HepG2 (cell line): Measurements from ENCODE around the gene U2AF2. TPM values are rescaled to one million over a fixed set of nuclear protein-coding genes. Genes with fewer than 3 reads are reported as not detected.
A peak's percentile ranks its signal among the peaks of the same experiment; 100 is the strongest.

Experiments used
- CBX1 ChIP-seq: IDR thresholded peaks from one replicate; pipeline ENCODE4 v1.6.1; 2016; ENCODE audit warnings: antibody characterized with exemption, low read depth
- CC2D1A ChIP-seq: sonication (generic); formaldehyde crosslinking; IDR thresholded peaks from 2 replicates; pipeline ENCODE4 v1.8.1; 2023; ENCODE audit warnings: mild to moderate bottlenecking, missing genetic modification reagents
- FOXC1 ChIP-seq: sonication (generic); formaldehyde crosslinking; IDR thresholded peaks from 2 replicates; pipeline ENCODE4 v1.8.0; 2022; ENCODE audit warnings: mild to moderate bottlenecking, missing genetic modification reagents, borderline replicate concordance
- IRF2 ChIP-seq: IDR thresholded peaks from 2 replicates; pipeline ENCODE4 v1.6.1; 2018; ENCODE audit warnings: missing genetic modification reagents, missing compliant biosample characterization
- NR1H2 ChIP-seq: sonication (generic); formaldehyde crosslinking; IDR thresholded peaks from 2 replicates; pipeline ENCODE4 v1.8.1; 2022; ENCODE audit warnings: low read depth, missing genetic modification reagents, borderline replicate concordance
- TEAD3 ChIP-seq: optimal IDR thresholded peaks from 2 replicates; pipeline ENCODE3; 2016; ENCODE audit warnings: borderline replicate concordance
- YY1 ChIP-seq: IDR thresholded peaks from 2 replicates; pipeline ENCODE4 v1.6.1; 2011; ENCODE audit warnings: low read length, low read depth, moderate library complexity, mild to moderate bottlenecking; ENCODE audit not compliant: insufficient read depth, insufficient replicate concordance
- ZFP41 ChIP-seq: sonication (generic); formaldehyde crosslinking; IDR thresholded peaks from 2 replicates; pipeline ENCODE4 v1.4.0; 2020; ENCODE audit warnings: mild to moderate bottlenecking, missing genetic modification reagents, borderline replicate concordance
- ZFY ChIP-seq: sonication (generic); formaldehyde crosslinking; IDR thresholded peaks from 2 replicates; pipeline ENCODE4 v1.4.0; 2020; ENCODE audit warnings: missing genetic modification reagents
- ZNF543 ChIP-seq: sonication (generic); formaldehyde crosslinking; IDR thresholded peaks from 2 replicates; pipeline ENCODE4 v1.4.0; 2020; ENCODE audit warnings: mild to moderate bottlenecking, missing genetic modification reagents
- ZNF572 ChIP-seq: sonication (generic); formaldehyde crosslinking; IDR thresholded peaks from 2 replicates; pipeline ENCODE4 v1.5.1; 2020; ENCODE audit warnings: mild to moderate bottlenecking, missing genetic modification reagents
- ZNF891 ChIP-seq: sonication (generic); formaldehyde crosslinking; IDR thresholded peaks from 2 replicates; pipeline ENCODE4 v1.5.0; 2020; ENCODE audit warnings: mild to moderate bottlenecking, missing genetic modification reagents
- polyA plus RNA-seq, 8 experiments: library from polyadenylated mRNA; depleted of rRNA in 3 of 8; stranded (reverse) in 7 of 8; unstranded in 1 of 8; fragments of >200 nt; fragmentation: Illumina TruSeq in 4 of 8; extraction: Trizol in 4 of 8; gene quantifications; 2 replicates each; pipeline versions ENCODE4 v1.2.1 to v1.2.3, GENCODE V29; 2011 to 2016; ENCODE audit warnings: low read depth in 4 of 8, missing spikeins in 1 of 8, mixed read lengths in 1 of 8; ENCODE audit not compliant: insufficient read depth in 1 of 8
- total RNA-seq, 5 experiments: library from RNA; depleted of rRNA; stranded (reverse); fragments of >200 nt; fragmentation: Illumina TruSeq; extraction: Trizol; gene quantifications; 2 replicates each; pipeline ENCODE4 v1.2.3, GENCODE V29; 2016; ENCODE audit warnings: low read depth in 1 of 5
- TF ChIP-seq, protein P1 (sequence below): sonication (generic); formaldehyde crosslinking; IDR thresholded peaks from 2 replicates; pipeline ENCODE4 v1.5.1; 2020; ENCODE audit warnings: missing genetic modification reagents, mild to moderate bottlenecking, borderline replicate concordance
- TF ChIP-seq, protein P2 (sequence below): sonication (generic); formaldehyde crosslinking; IDR thresholded peaks from 2 replicates; pipeline ENCODE4 v1.5.1; 2020; ENCODE audit warnings: missing genetic modification reagents, mild to moderate bottlenecking, borderline replicate concordance
- TF ChIP-seq, protein P3 (sequence below): IDR thresholded peaks from 2 replicates; pipeline ENCODE4 v1.6.1; 2018; ENCODE audit warnings: missing genetic modification reagents
- TF ChIP-seq, protein P4 (sequence below): sonication (generic); formaldehyde crosslinking; IDR thresholded peaks from 2 replicates; pipeline ENCODE4 v1.5.0; 2020; ENCODE audit warnings: missing genetic modification reagents
- TF ChIP-seq, protein P5 (sequence below): sonication (generic); formaldehyde crosslinking; IDR thresholded peaks from 2 replicates; pipeline ENCODE4 v1.4.0; 2020; ENCODE audit warnings: missing genetic modification reagents
- TF ChIP-seq, protein P6 (sequence below): sonication (generic); formaldehyde crosslinking; conservative IDR thresholded peaks from 2 replicates; pipeline ENCODE4 v1.8.0; 2022; ENCODE audit warnings: missing genetic modification reagents

Gene U2AF2
- total and polyA plus RNA-seq, 2 of the 13 experiments (the other 11 are each of a cell fraction or from before 2014, with no cell fraction given) = 84.3 to 124 TPM

DNA sequence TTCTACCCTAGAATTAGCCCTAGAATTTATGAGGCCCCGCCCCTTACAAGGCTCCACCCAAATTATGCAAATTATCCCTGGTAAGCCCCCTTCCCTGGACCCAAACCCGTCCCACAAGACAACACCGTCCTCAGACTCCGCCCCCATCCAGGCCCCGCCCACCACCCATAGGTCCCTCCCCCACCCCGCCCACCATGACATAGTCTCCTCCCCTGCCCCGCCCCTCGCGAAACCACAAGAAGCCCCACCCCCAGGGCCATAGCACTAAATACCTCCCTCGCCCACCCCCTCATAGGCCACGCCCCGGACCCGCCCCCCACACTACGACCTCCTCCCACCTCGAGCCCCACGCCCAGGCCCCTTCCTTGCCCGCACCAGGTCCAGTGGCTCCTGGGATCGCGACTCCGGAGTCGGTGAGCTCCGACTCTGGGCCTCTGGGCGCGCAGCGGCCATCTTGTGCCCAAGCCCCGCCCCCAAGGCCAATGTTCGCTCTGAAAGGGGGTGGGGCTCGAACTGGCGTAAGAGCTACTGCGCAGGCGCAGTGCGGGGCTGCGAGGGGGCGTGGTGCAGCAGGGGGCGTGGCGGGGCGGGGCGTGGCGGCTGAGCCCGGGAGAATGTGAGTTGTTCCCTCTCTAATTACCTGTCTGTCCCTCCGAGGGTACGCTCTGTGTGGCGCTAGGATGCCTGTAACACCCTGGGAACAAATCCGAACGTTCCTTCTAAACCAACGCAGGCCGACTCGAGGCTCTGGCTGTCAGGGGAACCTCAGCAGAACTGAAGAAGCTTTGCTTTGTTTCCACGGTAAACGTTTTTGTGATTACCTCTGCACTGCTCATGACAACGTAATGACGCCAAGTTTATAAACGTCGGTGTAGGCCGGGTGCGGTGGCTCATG lies 30.5 kb upstream of the U2AF2 start, which contains the start of gene ZNF784 (continued):
- TF ChIP-seq, protein P1, sequence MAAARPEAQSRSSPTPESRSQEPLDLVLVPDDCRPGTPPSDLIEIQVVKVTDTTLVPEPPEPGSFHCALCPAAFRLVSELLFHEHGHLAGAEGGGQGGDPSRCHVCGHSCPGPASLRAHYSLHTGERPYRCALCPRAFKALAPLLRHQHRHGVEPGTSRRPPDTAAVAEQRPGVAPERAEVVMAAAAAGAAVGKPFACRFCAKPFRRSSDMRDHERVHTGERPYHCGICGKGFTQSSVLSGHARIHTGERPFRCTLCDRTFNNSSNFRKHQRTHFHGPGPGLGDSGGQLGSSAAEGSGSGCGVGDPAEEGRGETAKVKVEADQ (CRISPR knock-in tag) = no peak
- TF ChIP-seq ZFP41 (CRISPR knock-in tag) (no peak), ZNF891 (CRISPR knock-in tag) (peak; percentile 65; the same call in 1 of the 2 replicates), ZNF543 (0 out of 2 replicates have a peak, but pooled peaks have one; percentile 37), CBX1 (no peak), YY1 (peak; percentile 98), ZFY (CRISPR knock-in tag) (peak; percentile 65), NR1H2 (CRISPR knock-in tag) (no peak), TEAD3 (no peak), FOXC1 (CRISPR knock-in tag) (no peak), IRF2 (CRISPR knock-in tag) (no peak), ZNF572 (CRISPR knock-in tag) (no peak), CC2D1A (CRISPR knock-in tag) (no peak)
- TF ChIP-seq, protein P2, sequence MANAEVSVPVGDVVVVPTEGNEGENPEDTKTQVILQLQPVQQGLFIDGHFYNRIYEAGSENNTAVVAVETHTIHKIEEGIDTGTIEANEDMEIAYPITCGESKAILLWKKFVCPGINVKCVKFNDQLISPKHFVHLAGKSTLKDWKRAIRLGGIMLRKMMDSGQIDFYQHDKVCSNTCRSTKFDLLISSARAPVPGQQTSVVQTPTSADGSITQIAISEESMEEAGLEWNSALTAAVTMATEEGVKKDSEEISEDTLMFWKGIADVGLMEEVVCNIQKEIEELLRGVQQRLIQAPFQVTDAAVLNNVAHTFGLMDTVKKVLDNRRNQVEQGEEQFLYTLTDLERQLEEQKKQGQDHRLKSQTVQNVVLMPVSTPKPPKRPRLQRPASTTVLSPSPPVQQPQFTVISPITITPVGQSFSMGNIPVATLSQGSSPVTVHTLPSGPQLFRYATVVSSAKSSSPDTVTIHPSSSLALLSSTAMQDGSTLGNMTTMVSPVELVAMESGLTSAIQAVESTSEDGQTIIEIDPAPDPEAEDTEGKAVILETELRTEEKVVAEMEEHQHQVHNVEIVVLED (CRISPR knock-in tag) = peak; percentile 56; the same call in 1 of the 2 replicates
- TF ChIP-seq, protein P3, sequence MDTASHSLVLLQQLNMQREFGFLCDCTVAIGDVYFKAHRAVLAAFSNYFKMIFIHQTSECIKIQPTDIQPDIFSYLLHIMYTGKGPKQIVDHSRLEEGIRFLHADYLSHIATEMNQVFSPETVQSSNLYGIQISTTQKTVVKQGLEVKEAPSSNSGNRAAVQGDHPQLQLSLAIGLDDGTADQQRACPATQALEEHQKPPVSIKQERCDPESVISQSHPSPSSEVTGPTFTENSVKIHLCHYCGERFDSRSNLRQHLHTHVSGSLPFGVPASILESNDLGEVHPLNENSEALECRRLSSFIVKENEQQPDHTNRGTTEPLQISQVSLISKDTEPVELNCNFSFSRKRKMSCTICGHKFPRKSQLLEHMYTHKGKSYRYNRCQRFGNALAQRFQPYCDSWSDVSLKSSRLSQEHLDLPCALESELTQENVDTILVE (CRISPR knock-in tag) = no peak
- TF ChIP-seq, protein P4, sequence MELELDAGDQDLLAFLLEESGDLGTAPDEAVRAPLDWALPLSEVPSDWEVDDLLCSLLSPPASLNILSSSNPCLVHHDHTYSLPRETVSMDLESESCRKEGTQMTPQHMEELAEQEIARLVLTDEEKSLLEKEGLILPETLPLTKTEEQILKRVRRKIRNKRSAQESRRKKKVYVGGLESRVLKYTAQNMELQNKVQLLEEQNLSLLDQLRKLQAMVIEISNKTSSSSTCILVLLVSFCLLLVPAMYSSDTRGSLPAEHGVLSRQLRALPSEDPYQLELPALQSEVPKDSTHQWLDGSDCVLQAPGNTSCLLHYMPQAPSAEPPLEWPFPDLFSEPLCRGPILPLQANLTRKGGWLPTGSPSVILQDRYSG (CRISPR knock-in tag) = no peak
- TF ChIP-seq, protein P5, sequence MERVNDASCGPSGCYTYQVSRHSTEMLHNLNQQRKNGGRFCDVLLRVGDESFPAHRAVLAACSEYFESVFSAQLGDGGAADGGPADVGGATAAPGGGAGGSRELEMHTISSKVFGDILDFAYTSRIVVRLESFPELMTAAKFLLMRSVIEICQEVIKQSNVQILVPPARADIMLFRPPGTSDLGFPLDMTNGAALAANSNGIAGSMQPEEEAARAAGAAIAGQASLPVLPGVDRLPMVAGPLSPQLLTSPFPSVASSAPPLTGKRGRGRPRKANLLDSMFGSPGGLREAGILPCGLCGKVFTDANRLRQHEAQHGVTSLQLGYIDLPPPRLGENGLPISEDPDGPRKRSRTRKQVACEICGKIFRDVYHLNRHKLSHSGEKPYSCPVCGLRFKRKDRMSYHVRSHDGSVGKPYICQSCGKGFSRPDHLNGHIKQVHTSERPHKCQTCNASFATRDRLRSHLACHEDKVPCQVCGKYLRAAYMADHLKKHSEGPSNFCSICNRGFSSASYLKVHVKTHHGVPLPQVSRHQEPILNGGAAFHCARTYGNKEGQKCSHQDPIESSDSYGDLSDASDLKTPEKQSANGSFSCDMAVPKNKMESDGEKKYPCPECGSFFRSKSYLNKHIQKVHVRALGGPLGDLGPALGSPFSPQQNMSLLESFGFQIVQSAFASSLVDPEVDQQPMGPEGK (CRISPR knock-in tag) = 0 out of 2 replicates have a peak, but pooled peaks have one; percentile 7
- TF ChIP-seq, protein P6, sequence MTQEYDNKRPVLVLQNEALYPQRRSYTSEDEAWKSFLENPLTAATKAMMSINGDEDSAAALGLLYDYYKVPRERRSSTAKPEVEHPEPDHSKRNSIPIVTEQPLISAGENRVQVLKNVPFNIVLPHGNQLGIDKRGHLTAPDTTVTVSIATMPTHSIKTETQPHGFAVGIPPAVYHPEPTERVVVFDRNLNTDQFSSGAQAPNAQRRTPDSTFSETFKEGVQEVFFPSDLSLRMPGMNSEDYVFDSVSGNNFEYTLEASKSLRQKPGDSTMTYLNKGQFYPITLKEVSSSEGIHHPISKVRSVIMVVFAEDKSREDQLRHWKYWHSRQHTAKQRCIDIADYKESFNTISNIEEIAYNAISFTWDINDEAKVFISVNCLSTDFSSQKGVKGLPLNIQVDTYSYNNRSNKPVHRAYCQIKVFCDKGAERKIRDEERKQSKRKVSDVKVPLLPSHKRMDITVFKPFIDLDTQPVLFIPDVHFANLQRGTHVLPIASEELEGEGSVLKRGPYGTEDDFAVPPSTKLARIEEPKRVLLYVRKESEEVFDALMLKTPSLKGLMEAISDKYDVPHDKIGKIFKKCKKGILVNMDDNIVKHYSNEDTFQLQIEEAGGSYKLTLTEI = no peak
